ENCODE results near the gene L3MBTL2.

Gene L3MBTL2

GRCh38 chr22:41215926-41216325 lies 10.8 kb downstream of the L3MBTL2 start:
- FAIRE-seq: no peak

- FAIRE-seq: no peak
Observed at GRCh38 chr22:41216984-41217383, 11.9 kb downstream of the L3MBTL2 start.

- FAIRE-seq: no peak
Observed at GRCh38 chr22:41217553-41218157, 12.5 kb downstream of the L3MBTL2 start.

- no peak for FAIRE-seq
Observed at GRCh38 chr22:41222846-41223507, 17.9 kb downstream of the L3MBTL2 start.

- no peak for FAIRE-seq
Observed at GRCh38 chr22:41223535-41223934, 18.4 kb downstream of the L3MBTL2 start.

GRCh38 chr22:41226723-41227655 lies 21.9 kb downstream of the L3MBTL2 start:
- FAIRE-seq: no peak

- no peak for FAIRE-seq
Observed at GRCh38 chr22:41229215-41229614, 24.1 kb downstream of the L3MBTL2 start.

GRCh38 chr22:41229730-41230400 lies 24.8 kb downstream of the L3MBTL2 start:
- FAIRE-seq: no peak

- FAIRE-seq: no peak
Observed at GRCh38 chr22:41230401-41230785, 25.3 kb downstream of the L3MBTL2 start.

- no peak for FAIRE-seq
Observed at GRCh38 chr22:41231369-41231768, 26.3 kb downstream of the L3MBTL2 start.

- no peak for FAIRE-seq
Observed at GRCh38 chr22:41234815-41235695, 29.9 kb downstream of the L3MBTL2 start.

GRCh38 chr22:41237036-41237706 lies 32.1 kb downstream of the L3MBTL2 start:
- no peak for FAIRE-seq

GRCh38 chr22:41237707-41238569 lies 32.8 kb downstream of the L3MBTL2 start:
- FAIRE-seq: no peak

GRCh38 chr22:41238570-41239442 lies 33.7 kb downstream of the L3MBTL2 start:
- no peak for FAIRE-seq

GRCh38 chr22:41239443-41240128 lies 34.5 kb downstream of the L3MBTL2 start:
- no peak for FAIRE-seq

- no peak for FAIRE-seq
Observed at GRCh38 chr22:41240377-41241132, 35.4 kb downstream of the L3MBTL2 start, which contains the start of gene CHADL. Gene CHADL (minus strand): TSS chr22:41240931. CDS start chr22:41240881, 50 bp downstream.

- no peak for FAIRE-seq
Observed at GRCh38 chr22:41241133-41241676, 36.1 kb downstream of the L3MBTL2 start.

Data from islet of Langerhans (tissue), 1 donor.